Endothelial cell of coronary artery (primary cell): ENCODE measurements around the gene OR4Q2. TPM values are rescaled to one million over a fixed set of nuclear protein-coding genes. Genes with fewer than 3 reads are reported as not detected.

Source experiments
- total RNA-seq: library from RNA; depleted of rRNA; stranded (reverse); fragments of >200 nt; gene quantifications from 2 replicates; pipeline ENCODE4 v1.2.3, GENCODE V29; 2014

The OR4Q2 gene
- total RNA-seq, result not detected in 2 replicates

DNA sequence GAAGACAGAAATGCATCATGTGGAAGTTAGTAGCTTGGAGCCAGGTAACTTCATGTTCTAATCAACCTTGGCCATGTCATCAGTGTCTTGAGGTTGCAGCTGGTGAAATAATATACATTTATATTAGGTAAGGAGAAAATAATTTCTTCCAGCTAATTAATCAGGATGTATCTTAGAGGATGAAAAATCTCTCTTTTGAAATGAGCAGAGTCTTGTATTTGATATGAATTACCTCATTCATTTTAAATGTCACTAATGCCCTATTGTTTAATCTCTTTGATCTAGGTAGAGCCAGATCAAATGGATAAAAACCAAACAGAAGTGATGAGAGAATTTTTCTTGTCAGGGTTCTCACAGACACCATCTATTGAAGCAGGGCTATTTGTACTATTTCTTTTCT is at the start of gene OR4Q2:
TSS of gene OR4Q2 (plus strand) at position 301 of the 400 bp plus-strand sequence.

DNA sequence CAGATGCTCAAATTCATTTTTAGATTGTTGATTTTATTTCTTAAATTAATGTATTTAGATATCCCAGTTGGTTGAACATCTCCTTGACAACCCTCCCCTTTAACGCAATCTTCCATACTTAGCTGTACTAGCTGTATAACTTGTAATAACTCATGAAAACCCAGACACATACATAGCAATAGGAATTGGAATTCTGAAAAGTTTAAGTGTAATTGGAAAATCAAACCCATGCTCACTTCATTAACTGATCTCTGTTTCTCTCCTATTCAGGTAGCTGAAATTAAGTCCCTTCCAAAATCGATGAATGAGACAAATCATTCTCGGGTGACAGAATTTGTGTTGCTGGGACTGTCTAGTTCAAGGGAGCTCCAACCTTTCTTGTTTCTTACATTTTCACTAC is 26.7 kb upstream of the OR4Q2 start, which contains the start of gene OR4K15:
TSS of gene OR4K15 (plus strand) at position 301 of the 400 bp plus-strand sequence. CDS start at position 301, 0 bp downstream.

DNA sequence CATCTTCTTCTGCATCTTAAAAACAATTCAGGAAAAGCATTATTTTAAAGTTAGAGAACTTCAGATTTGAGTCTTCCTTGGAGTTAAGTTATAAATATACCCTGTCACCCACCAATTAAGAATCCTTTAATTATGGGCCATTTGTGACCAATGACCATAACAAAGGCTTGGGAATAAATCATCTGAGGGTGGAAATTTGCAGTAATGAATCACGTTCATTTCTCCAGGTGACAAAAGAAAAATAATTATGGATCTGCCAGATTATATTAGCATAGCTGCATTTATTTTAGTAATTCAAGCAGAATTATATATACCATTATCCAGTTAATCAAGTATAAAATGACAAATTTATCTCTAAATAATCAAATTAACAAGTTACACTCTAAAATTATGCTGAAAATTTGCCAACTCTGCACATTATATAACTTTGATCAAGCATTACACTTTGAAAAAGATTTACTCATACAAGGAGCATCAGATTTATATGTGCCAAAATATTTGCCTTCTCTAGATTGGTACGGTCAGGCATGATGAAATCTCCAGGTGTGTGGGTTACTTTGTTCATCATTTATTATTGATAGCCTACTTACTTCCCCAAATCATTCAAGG is 17.4 kb downstream of the OR4Q2 start, which contains the start of gene OR4K14:
TSS of gene OR4K14 (minus strand) at position 51 of the 609 bp plus-strand sequence. CDS start 4,114 bp downstream, outside the sequence.

DNA sequence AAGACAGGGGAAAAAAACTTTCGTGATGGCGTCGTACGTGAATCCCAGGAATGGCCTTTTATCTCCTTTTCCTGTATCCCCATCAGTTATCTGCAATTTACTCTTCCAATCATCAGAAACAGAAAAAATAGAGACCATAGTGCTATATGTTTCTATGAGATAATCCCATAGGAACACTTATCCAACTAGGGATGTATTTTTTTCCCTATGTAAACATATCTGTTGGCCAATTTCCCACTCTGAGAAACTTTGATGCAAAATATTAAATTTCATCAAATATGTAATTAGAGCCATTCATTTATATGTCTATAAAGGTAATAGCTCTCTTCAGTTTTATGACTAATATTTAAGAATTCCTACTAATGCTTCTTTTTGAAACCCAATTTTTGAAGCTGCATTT is 34.0 kb downstream of the OR4Q2 start, which contains the start of gene OR4K13:
TSS of gene OR4K13 (minus strand) at position 101 of the 400 bp plus-strand sequence. CDS start 1,280 bp downstream, outside the sequence.

Other genes with a start within 250 kb of the OR4Q2 start
- not detected in 2 replicates for gene OR4M1, start 228.7 kb upstream of the OR4Q2 start, total RNA-seq
- not detected in 2 replicates for gene OR4N2, start 198.4 kb upstream of the OR4Q2 start, total RNA-seq
- not detected in 2 replicates for gene OR4K2, start 127.0 kb upstream of the OR4Q2 start, total RNA-seq
- gene OR4K5, start 81.6 kb upstream of the OR4Q2 start, total RNA-seq, result not detected in 2 replicates
- 0.09 TPM in 1 of 2 replicates, not detected in the other for gene OR4K1, start 71.2 kb upstream of the OR4Q2 start, total RNA-seq
- not detected in 2 replicates for gene OR4K15, start 26.6 kb upstream of the OR4Q2 start, total RNA-seq
- gene OR4K14, start 17.1 kb downstream of the OR4Q2 start, total RNA-seq, result not detected in 2 replicates
- not detected in 2 replicates for gene OR4K13, start 33.9 kb downstream of the OR4Q2 start, total RNA-seq
- not detected in 2 replicates for gene OR4L1, start 57.9 kb downstream of the OR4Q2 start, total RNA-seq
- gene OR4K17, start 108.6 kb downstream of the OR4Q2 start, total RNA-seq, result not detected in 2 replicates
- gene OR4N5, start 136.7 kb downstream of the OR4Q2 start, total RNA-seq, result not detected in 2 replicates
- gene OR11G2, start 188.7 kb downstream of the OR4Q2 start, total RNA-seq, result not detected in 2 replicates
- gene OR11H6, start 221.5 kb downstream of the OR4Q2 start, total RNA-seq, result not detected in 2 replicates
- gene OR11H7, start 226.8 kb downstream of the OR4Q2 start, total RNA-seq, result not detected in 2 replicates
- gene OR11H4, start 237.1 kb downstream of the OR4Q2 start, total RNA-seq, result not detected in 2 replicates